ENCODE results near the gene TMEM94. TPM values are rescaled to one million over a fixed set of nuclear protein-coding genes. Genes with fewer than 3 reads are reported as not detected.

The TMEM94 gene
- total and polyA plus RNA-seq, 2 of the 8 experiments (the other 6 are each of a cell fraction or from before 2014, with no cell fraction given) = 54.8 to 69.9 TPM

DNA sequence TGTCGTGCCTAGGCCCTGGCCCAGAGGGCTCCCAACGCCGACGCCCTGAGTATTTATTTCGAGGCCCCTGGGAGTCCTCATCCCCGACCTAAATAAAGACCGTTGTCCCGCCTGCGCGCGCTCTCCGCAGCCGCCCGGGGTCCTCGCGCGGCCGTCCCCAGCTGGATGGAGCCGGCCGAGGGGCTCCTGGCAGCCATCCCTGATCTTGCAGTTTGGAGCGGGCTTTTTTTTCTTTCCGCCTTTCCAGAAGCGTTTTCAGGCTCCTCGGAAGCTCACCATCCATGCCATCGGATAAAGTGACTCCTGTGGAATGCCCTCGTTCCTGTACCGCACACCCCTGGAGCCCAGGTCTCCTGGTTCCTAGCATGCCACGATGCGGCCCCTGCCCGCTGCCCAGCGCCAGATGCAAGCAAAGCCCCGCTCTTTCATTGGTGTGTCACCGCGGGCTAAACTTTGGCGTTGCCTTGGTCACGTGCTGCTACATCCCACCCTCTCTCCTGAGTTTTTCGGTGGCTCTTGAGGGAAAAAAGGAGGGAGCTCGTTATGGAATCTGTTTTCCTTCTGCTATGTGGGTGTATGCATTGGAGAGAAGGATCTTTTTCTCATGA lies 716 bp downstream of the TMEM94 start (continued):
- TF ChIP-seq, protein P1, sequence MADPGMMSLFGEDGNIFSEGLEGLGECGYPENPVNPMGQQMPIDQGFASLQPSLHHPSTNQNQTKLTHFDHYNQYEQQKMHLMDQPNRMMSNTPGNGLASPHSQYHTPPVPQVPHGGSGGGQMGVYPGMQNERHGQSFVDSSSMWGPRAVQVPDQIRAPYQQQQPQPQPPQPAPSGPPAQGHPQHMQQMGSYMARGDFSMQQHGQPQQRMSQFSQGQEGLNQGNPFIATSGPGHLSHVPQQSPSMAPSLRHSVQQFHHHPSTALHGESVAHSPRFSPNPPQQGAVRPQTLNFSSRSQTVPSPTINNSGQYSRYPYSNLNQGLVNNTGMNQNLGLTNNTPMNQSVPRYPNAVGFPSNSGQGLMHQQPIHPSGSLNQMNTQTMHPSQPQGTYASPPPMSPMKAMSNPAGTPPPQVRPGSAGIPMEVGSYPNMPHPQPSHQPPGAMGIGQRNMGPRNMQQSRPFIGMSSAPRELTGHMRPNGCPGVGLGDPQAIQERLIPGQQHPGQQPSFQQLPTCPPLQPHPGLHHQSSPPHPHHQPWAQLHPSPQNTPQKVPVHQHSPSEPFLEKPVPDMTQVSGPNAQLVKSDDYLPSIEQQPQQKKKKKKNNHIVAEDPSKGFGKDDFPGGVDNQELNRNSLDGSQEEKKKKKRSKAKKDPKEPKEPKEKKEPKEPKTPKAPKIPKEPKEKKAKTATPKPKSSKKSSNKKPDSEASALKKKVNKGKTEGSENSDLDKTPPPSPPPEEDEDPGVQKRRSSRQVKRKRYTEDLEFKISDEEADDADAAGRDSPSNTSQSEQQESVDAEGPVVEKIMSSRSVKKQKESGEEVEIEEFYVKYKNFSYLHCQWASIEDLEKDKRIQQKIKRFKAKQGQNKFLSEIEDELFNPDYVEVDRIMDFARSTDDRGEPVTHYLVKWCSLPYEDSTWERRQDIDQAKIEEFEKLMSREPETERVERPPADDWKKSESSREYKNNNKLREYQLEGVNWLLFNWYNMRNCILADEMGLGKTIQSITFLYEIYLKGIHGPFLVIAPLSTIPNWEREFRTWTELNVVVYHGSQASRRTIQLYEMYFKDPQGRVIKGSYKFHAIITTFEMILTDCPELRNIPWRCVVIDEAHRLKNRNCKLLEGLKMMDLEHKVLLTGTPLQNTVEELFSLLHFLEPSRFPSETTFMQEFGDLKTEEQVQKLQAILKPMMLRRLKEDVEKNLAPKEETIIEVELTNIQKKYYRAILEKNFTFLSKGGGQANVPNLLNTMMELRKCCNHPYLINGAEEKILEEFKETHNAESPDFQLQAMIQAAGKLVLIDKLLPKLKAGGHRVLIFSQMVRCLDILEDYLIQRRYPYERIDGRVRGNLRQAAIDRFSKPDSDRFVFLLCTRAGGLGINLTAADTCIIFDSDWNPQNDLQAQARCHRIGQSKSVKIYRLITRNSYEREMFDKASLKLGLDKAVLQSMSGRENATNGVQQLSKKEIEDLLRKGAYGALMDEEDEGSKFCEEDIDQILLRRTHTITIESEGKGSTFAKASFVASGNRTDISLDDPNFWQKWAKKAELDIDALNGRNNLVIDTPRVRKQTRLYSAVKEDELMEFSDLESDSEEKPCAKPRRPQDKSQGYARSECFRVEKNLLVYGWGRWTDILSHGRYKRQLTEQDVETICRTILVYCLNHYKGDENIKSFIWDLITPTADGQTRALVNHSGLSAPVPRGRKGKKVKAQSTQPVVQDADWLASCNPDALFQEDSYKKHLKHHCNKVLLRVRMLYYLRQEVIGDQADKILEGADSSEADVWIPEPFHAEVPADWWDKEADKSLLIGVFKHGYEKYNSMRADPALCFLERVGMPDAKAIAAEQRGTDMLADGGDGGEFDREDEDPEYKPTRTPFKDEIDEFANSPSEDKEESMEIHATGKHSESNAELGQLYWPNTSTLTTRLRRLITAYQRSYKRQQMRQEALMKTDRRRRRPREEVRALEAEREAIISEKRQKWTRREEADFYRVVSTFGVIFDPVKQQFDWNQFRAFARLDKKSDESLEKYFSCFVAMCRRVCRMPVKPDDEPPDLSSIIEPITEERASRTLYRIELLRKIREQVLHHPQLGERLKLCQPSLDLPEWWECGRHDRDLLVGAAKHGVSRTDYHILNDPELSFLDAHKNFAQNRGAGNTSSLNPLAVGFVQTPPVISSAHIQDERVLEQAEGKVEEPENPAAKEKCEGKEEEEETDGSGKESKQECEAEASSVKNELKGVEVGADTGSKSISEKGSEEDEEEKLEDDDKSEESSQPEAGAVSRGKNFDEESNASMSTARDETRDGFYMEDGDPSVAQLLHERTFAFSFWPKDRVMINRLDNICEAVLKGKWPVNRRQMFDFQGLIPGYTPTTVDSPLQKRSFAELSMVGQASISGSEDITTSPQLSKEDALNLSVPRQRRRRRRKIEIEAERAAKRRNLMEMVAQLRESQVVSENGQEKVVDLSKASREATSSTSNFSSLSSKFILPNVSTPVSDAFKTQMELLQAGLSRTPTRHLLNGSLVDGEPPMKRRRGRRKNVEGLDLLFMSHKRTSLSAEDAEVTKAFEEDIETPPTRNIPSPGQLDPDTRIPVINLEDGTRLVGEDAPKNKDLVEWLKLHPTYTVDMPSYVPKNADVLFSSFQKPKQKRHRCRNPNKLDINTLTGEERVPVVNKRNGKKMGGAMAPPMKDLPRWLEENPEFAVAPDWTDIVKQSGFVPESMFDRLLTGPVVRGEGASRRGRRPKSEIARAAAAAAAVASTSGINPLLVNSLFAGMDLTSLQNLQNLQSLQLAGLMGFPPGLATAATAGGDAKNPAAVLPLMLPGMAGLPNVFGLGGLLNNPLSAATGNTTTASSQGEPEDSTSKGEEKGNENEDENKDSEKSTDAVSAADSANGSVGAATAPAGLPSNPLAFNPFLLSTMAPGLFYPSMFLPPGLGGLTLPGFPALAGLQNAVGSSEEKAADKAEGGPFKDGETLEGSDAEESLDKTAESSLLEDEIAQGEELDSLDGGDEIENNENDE (IDR thresholded peaks at IDR 0.05; ENCODE audit: insufficient replicate concordance, low read length) = no peak
- no peak for TF ChIP-seq RNF2 (IDR thresholded peaks at IDR 0.05; ENCODE audit: borderline replicate concordance, low read depth, low read length, missing control alignments, poor library complexity, severe bottlenecking)
- TF ChIP-seq SUZ12 (IDR thresholded peaks at IDR 0.05; ENCODE audit: low read length) = no peak
- TF ChIP-seq TAF7 (optimal IDR thresholded peaks at IDR 0.05; ENCODE audit: borderline replicate concordance, low read depth, low read length) = no peak
- TF ChIP-seq, protein P2, sequence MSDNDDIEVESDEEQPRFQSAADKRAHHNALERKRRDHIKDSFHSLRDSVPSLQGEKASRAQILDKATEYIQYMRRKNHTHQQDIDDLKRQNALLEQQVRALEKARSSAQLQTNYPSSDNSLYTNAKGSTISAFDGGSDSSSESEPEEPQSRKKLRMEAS (IDR thresholded peaks at IDR 0.05) = peak; percentile 97

Measured in H1 (cell line).